NCI-H510A treated with DMSO at 0.1 percent for 48 hours (cell line): ENCODE data around the gene SCGB2B2.
"Not testable (repeated sequence)": the region's sequence is repeated elsewhere in the genome, so short reads cannot be mapped to it uniquely, and the experiment has no call there.

Source experiments
- DNase-seq: peaks from one replicate; lab custom pipeline; 2025; lab: John Stamatoyannopoulos, UW

SCGB2B2 gene, protein sequence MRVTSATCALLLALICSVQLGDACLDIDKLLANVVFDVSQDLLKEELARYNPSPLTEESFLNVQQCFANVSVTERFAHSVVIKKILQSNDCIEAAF

GRCh38 chr19:34676697-34677385 lies at the start of gene SCGB2B2:
Gene SCGB2B2 (minus strand): TSS chr19:34677159. CDS start chr19:34594563, 82,596 bp downstream.
- DNase-seq = peak; percentile 57

DNA sequence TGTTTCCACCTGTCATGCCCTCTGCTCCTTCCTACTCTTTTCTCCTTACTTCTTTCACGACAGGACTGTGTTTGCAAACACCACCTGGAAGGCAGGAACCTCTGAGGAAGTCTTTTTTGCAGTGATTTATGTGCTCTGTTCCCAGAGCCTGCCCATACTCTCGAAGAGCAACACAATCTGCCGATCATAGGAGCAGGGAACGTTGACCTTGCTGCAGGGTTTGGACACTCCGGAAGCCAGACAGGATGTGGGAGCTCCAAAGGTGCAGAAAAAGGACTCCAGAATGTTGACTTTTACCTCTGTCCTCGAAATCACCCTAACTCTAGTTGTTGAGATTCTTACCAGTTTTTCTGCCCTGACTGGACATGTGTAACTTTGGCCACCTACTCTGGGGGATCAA lies 48.4 kb upstream of the SCGB2B2 start:
- DNase-seq = no peak

DNA sequence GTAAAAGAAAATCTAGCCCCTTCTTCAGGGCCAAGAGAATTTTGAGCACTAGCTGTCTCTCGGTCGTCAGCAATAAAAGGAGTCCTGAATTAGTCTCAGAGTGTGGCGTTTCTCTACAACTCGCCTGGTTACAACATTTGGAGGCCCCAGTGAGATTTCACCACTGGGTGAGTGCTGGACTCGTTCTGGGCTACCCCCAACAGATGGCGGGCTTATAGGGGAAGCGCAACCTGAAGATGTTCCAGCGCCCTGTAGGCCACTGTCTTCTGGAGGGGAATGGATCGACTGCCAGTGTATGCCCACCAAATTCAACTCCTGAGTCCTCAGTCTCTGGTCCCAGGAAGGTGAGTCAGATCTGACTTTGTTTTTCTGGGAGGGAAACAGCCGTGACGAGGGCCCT lies 45.4 kb upstream of the SCGB2B2 start:
- DNase-seq = no peak

DNA sequence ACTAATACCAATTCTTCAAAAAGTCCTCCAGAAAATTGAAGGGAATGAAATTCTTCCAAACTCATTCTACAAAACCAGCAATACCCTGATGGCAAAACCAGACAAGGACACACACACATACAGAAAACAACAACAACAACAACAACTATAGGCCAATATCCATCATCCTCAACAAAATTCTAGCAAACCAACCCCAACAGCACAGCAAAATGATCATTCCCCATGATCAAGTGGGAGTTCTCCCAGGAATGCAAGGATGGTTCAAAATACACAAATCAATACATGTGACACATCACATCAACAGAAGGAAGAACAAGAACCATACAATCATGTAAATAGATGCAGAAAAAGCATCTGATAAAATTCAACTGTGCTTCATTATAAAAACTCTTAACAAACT lies 38.4 kb upstream of the SCGB2B2 start:
- DNase-seq = no peak

- DNase-seq = no peak
These were observed 36.3 kb upstream of the SCGB2B2 start for GRCh38 chr19:34713262-34713637.

DNA sequence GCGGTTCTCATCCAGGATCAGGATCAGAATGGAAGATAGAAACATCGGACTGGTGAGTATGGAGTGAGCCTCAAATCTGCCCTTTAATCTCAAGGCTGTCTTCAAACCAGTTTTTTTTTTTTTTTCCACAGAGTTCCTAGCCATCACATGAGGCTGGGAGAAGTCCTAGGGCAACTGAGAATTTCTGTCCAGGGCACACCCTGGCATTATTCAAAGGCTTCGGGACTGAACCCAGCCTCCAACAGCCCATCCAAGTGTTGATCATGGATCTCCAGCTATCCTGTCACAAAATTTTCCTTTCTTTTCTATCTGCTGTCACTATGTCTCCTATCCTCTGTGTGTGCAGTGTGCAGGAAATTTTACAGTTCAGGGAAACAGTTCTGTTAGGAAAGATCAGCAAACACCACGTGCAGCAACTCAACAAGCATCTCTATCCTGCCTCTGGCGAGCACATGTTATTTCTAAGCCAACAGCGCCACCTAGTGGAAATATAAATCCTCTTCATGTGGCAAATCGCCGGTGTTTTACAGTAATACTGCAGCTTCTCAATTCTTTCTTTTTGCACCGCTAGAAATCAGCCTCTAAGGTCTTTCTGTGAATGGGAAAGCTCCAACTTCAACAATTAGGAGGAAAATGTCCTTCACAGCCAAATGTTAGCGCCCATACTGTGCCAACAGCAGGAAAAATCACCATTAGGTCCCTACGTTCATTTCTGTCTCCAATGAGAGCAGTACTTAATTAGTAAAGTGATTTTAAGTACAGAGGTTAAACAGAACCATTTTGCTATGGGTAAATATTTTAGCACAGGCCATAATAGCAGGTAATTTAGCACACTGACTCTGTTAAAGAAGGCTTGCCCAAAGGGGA lies 35.7 kb upstream of the SCGB2B2 start:
- DNase-seq = peak; percentile 56

- no peak for DNase-seq
These were observed 34.9 kb upstream of the SCGB2B2 start for GRCh38 chr19:34711890-34712289.

GRCh38 chr19:34707661-34708060 lies 30.7 kb upstream of the SCGB2B2 start:
- no peak for DNase-seq

DNA sequence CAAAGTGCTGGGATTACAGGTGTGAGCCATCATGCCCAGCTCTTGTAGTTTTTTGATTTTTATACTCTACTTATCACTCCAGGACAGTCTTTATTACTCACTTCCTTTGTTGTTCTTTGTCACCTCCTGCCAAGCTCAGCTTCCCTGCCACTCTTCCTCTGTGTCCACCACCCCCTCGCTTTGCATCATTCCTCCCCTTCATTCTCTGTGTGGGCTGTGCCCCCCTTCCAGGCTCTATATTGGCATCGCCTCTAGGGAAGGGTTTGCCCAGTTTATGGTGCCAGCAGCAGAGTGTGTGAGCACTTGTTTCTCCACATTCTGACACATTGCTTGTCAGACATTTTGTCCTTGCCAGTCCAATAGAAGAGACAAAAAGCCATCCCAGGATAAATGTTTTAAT lies 15.6 kb upstream of the SCGB2B2 start:
- no peak for DNase-seq

DNA sequence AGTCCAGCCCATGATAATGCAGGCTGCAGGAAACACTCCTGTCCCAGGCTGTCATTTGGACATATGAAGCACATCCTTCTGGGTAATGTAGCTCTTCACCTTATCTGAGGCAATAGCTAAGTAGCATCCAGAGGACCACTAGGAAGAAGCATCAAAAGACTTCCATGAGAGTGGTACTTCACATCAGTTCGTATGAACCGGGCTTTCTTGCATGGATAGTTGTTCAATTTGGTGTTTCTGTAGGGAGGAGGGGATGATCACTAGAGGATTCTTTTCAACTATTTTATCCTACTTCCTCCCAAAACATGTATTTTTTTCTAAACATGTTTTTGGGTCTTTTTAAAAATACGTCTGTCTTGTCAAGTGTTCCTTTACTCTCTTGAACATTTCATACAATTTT lies 13.4 kb upstream of the SCGB2B2 start:
- DNase-seq = no peak

DNA sequence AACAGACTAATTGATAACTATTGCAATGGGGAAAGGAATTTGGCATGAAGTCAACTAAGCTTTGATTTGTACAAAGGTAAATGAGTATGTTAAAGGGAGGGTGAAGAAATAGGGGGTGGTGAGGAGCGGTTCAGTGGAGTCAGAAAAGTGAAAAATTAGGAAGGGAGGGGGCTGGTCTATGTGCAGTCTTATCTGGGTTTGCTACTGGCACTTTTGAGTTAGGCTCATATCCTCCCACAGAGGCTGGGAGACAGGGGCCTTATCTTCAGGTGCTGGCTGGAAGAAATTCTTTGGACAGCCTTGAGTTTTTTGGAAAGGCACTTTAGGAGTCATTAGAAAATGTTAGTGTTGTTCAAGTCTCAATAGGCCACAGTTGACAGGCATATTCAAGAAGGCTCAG lies 11.6 kb upstream of the SCGB2B2 start:
- DNase-seq = no peak

GRCh38 chr19:34687348-34687747 lies 10.4 kb upstream of the SCGB2B2 start:
- DNase-seq = no peak

- DNase-seq = no peak
These were observed 9.5 kb upstream of the SCGB2B2 start for GRCh38 chr19:34686455-34686854.

DNA sequence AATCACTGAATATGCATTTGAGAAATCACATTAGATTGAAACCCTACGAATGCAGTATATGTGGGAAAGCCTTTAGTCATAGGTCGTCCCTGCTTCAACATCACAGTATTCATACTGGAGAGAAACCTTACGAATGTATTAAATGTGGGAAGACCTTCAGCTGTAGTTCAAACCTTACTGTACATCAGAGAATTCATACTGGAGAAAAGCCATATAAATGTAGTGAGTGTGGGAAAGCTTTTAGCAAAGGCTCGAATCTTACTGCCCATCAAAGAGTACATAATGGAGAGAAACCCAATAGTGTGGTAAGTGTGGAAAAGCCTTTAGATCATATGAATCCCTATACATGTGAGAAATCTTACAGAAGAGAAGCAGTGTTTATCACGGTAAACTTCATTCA lies 8.3 kb upstream of the SCGB2B2 start:
- DNase-seq = not testable (repeated sequence)

DNA sequence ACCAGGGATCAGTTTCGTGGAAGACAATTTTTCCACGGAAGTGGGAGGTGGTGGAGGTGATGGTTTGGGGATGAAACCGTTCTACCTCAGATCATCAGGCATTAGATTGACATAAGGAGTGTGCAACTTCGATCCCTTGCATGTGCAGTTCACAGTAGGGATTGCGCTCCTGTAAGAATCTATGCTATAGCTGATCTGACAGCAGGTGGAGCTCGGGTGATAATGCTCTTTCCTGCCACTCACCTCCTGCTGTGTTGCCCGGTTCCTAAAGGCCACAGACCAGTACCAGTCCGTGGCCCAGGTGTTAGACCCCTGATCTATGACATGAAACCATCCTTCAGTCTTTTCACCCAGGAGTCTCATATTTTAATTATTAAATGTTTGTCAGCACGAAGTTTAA lies 4.5 kb upstream of the SCGB2B2 start:
- DNase-seq = no peak

DNA sequence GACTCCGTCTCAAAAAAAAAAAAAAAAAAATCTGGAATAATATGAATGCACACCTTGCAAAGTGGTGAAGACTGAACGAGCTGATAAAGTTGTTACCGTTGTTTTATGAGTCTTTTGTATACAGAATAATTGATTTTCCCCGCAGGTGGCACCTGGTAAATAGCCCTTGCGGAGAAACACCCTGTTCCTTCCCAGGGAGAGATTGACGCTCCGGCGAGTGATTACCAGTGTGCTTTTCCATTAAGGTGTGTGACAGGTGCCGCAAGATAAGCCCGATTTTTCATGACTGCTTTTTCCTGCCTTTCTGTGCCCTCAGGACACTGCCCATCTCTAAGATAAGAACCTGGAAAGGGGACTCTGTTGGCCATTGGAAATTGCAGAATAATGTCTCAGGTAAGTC lies 1.5 kb upstream of the SCGB2B2 start:
- no peak for DNase-seq

DNA sequence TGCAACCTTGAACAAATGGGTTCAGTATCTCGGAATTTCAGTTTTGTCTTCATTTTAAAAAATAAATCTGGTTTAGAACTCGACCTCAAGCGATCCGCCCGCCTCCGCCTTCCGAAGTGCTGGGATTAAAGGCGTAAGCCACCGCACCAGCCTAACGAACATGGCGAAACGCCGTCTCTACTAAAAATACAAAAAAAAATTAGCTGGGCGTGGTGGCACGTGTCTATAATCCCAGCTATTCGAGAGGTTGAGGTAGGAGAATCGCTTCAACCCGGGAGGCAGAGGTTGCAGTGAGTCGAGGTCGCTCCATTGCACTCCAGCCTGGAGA lies 1.1 kb upstream of the SCGB2B2 start:
- DNase-seq = peak; percentile 33

DNA sequence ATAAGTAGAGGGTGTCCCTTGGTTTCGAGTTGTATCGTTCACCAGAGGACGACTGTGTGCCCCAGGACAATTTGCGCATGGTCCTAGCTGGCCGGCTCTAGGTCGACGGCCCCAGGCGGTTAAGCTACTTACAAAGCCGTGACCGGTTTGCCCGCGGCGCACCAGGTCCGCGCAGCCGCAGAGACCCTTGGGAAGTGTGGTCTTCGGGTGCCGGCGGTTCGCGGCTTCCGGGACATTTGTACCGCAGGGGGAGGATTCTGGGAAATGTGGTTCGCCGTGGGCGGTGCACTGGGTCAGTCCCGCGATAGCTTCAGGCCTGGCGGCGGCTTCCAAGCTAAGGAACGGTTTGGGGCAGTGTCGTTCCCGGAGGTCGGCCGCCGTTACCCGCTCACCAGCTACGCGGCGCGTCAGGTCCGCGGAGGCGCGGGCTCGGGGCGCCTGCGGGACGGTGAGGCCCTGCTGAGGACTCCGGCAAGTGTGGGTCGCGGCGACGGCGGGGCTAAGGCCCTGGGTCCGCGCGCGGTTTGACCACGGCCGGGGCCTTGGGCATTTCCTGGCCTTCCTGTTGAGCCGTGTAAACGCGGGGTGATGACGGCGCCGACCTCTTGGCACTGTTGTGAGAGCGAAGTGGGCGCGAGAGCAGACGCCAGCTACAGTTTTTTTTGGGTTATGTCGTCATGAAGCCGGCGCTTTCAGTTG lies 576 bp upstream of the SCGB2B2 start, which contains the start of gene ZNF302:
Gene ZNF302, plus strand, starts transcription at position 293 of the 699 bp plus-strand sequence. CDS start 1,127 bp downstream, outside the sequence.
- peak; percentile 96 for DNase-seq

DNA sequence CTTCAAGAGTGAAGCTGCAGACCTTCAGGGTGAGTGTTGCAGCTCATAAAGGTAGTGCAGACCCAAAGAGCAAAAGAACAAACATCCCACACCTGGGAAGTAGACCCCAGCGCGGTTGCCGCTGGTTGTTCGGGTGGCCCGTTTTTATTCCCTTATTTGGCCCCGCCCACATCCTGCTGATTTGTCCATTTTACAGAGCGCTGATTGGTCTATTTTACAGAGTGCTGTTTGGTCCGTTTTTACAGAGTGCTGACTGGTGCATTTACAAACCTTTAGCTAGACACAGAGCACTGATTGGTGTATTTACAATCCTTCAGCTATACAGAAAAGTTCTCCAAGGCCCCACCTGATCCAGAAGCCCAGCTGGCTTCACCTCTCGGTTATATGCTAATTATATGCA lies 1.0 kb downstream of the SCGB2B2 start:
- no peak for DNase-seq

GRCh38 chr19:34675250-34675649 lies 1.7 kb downstream of the SCGB2B2 start:
- no peak for DNase-seq

DNA sequence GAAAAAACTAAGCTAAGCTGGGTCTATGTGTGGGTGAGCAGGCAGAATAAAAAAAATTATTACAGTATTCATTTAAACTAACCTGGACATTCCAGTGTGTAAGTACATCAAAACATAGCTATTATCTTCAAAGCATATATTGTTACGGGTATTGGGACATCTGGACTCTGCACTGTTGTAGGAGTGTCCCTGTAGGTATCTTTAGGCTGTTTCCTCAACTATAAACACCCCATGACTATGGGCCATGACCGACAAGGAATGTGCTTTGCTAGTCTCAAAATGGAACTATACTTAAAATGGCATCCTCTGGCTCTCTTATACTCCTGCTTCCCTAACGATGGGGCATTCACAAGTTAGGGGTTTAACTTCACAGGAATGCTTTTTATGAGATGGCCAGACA lies 3.4 kb downstream of the SCGB2B2 start:
- no peak for DNase-seq

DNA sequence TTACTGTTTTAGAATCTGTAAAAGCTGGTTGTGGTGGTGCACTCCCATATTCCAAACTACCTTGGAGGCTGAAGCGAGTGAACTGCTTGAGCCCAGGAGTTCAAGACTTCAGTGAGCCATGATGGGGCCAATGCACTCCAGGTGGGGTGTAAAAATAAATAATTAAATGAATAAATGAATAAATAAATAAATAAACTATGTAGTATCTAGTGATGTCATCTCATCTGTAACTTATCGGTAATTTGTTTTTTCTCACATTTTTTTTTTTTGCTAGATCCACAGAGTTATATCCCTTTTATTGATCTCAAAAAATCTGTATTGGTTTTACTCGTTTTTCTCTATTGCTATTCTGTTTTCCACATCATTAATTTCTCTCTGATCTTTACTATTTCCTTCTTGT lies 5.0 kb downstream of the SCGB2B2 start:
- DNase-seq = no peak

- DNase-seq = no peak
These were observed 7.7 kb downstream of the SCGB2B2 start for GRCh38 chr19:34669305-34669704.
